Calu3 (cell line): ENCODE data around the gene XYLB. TPM values are rescaled to one million over a fixed set of nuclear protein-coding genes. Genes with fewer than 3 reads are reported as not detected.

Experiments used
- BruUV-seq: library from RNA; stranded (reverse); fragments of 400-500 nt; replicated peaks from 2 replicates; lab custom pipeline; 2021; lab: Mats Ljungman, UMichigan
- CTCF ChIA-PET: fragments of 300-600 bp; sonication (Branson Sonifier 250); formaldehyde crosslinking; loops from one replicate; lab custom pipeline; 2022; ENCODE audit warnings: antibody characterized with exemption; lab: Charles Lee
- DNase-seq: peaks from one replicate; pipeline ENCODE4 v3.0.0; 2022
- H3K27ac Mint-ChIP-seq: one replicate; pipeline ENCODE4 v1.8.0; 2022; ENCODE audit warnings: mixed read lengths; ENCODE audit not compliant: unreplicated experiment
- H3K27me3 Mint-ChIP-seq: one replicate; pipeline ENCODE4 v1.8.0; 2022; ENCODE audit warnings: mixed read lengths; ENCODE audit not compliant: unreplicated experiment
- H3K36me3 Mint-ChIP-seq: one replicate; pipeline ENCODE4 v1.8.0; 2022; ENCODE audit warnings: mild to moderate bottlenecking, moderate library complexity, mixed read lengths; ENCODE audit not compliant: insufficient read depth, unreplicated experiment
- H3K4me1 Mint-ChIP-seq: one replicate; pipeline ENCODE4 v1.8.0; 2022; ENCODE audit warnings: mild to moderate bottlenecking, low read depth, mixed read lengths; ENCODE audit not compliant: unreplicated experiment
- H3K4me3 Mint-ChIP-seq: one replicate; pipeline ENCODE4 v1.8.0; 2022; ENCODE audit warnings: mild to moderate bottlenecking, low read depth, moderate library complexity, mixed read lengths; ENCODE audit not compliant: unreplicated experiment
- H3K9me3 Mint-ChIP-seq: one replicate; pipeline ENCODE4 v1.8.0; 2022; ENCODE audit warnings: low read depth, mixed read lengths; ENCODE audit not compliant: unreplicated experiment
- CTCF ChIP-seq: fragments of 200-600 bp; IDR thresholded peaks from one replicate; pipeline ENCODE4 v1.8.0; 2022; ENCODE audit warnings: antibody characterized with exemption; ENCODE audit not compliant: unreplicated experiment
- intact Hi-C: fragments of 100-400 bp; cut with micrococcal nuclease; formaldehyde crosslinking; loops from one replicate; pipeline ENCODE4 v1.10.0; 2022; ENCODE audit not compliant: unreplicated experiment
- total RNA-seq: library from RNA; stranded (reverse); gene quantifications from 2 replicates; pipeline ENCODE4 v1.2.3, GENCODE V29; 2022

Gene XYLB
- total RNA-seq, 1 experiment from 2014 or later = 12.2 TPM

DNA sequence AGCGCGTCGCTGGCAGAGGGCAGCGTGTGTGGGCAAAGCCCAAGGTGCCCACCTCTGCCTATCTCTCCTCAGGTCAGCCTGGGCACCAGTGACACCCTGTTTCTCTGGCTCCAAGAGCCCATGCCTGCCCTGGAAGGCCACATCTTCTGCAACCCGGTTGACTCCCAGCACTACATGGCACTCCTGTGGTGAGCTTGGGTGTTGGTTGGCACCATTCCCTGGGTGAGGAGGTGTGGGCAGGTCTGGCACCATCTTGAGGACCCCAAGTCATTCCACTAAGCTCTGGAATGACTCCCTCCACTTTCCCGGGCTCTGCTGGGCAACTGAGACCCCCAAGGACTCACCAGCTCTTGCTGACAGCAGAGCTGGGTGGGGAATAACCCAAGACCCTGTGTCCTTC lies 28.5 kb downstream of the XYLB start:
- H3K27ac Mint-ChIP-seq = no peak overlapping the region
- H3K9me3 Mint-ChIP-seq = peaks cover 2% of the 10 kb centered on the region
- no peaks in the 10 kb centered on the region for H3K4me1 Mint-ChIP-seq
- no peak overlapping the region for H3K4me3 Mint-ChIP-seq
- CTCF ChIA-PET = interaction anchor here (0.5 kb wide), 1 partner anchor 186 kb away, joined by 3 read pairs; no protein-coding TSS in a partner anchor
- intact Hi-C loops = no loop called here
- no peaks in the 10 kb centered on the region for H3K27me3 Mint-ChIP-seq
- peaks cover 31% of the 10 kb centered on the region for H3K36me3 Mint-ChIP-seq
- DNase-seq = no peak
- no peak for TF ChIP-seq CTCF
- BruUV-seq = no TSS peak

DNA sequence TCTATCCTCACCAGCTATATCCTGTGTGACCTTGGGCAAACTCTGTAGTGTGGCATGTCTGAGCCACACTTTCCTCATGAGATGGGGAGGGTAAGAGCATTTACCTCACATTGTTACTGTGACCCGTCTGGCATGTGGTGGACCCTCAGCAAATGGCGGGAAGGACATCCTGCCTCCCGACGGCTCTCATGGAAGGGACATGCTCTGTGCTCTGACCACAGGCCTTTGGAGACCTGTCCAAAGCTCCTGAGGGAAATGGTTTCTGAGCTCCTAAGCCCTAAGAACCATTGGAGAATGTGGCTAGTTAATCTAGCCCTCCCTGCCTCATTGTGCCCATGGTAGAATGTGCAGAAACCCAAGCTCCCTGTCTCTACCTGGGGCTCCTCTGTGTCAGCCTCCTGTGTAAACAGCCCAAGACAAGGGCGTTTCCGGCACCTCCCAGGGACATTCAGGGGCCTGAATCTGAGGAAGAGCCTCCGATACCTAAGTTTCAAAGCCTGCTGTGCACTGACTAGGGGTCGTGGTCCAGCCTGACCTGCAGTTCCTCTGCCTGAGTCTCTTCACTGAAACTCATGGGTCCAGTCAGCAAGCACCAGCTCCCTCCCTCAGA lies 29.0 kb downstream of the XYLB start:
- Mint-ChIP-seq H3K27me3 (no peaks in the 10 kb centered on the region), H3K4me3 (no peak overlapping the region), H3K27ac (no peak overlapping the region), H3K36me3 (peaks cover 25% of the 10 kb centered on the region), H3K4me1 (no peaks in the 10 kb centered on the region), H3K9me3 (peaks cover 3% of the 10 kb centered on the region)
- BruUV-seq = no TSS peak
- CTCF ChIA-PET = interaction anchor here (0.5 kb wide), 1 partner anchor 186 kb away, joined by 3 read pairs; no protein-coding TSS in a partner anchor
- intact Hi-C loops = no loop called here
- no peak for TF ChIP-seq CTCF
- no peak for DNase-seq

- Mint-ChIP-seq H3K27ac (no peak overlapping the region), H3K36me3 (peaks cover 19% of the 10 kb centered on the region), H3K4me3 (no peak overlapping the region), H3K27me3 (no peaks in the 10 kb centered on the region), H3K4me1 (no peaks in the 10 kb centered on the region), H3K9me3 (peaks cover 3% of the 10 kb centered on the region)
- intact Hi-C loops = no loop called here
- no peak for TF ChIP-seq CTCF
- CTCF ChIA-PET = no interaction called here
- no peak for DNase-seq
- BruUV-seq = no TSS peak
Measured at GRCh38 chr3:38376098-38376816, 29.7 kb downstream of the XYLB start.

- CTCF ChIA-PET = interaction anchor here (1.0 kb wide), 1 partner anchor 33 kb away, joined by 3 read pairs; no protein-coding TSS in a partner anchor
- no TSS peak for BruUV-seq
- no peaks in the 10 kb centered on the region for H3K27me3 Mint-ChIP-seq
- TF ChIP-seq CTCF = no peak
- DNase-seq = no peak
- no peaks in the 10 kb centered on the region for H3K4me1 Mint-ChIP-seq
- H3K4me3 Mint-ChIP-seq = no peak overlapping the region
- H3K36me3 Mint-ChIP-seq = peaks cover 18% of the 10 kb centered on the region
- intact Hi-C loops = no loop called here
- peaks cover 5% of the 10 kb centered on the region for H3K9me3 Mint-ChIP-seq
- no peak overlapping the region for H3K27ac Mint-ChIP-seq
Measured at GRCh38 chr3:38379201-38379770, 32.7 kb downstream of the XYLB start.
